GM12873 (cell line): ENCODE results near the gene TSN.

Source experiments
- TF ChIP-seq, protein P1 (sequence below): IDR thresholded peaks from 2 replicates; pipeline ENCODE4 v1.5.1; 2012; ENCODE audit warnings: low read depth, mild to moderate bottlenecking, moderate library complexity, low read length, control low read depth; ENCODE audit not compliant: insufficient read depth; ENCODE audit errors: missing control alignments

TSN gene

DNA sequence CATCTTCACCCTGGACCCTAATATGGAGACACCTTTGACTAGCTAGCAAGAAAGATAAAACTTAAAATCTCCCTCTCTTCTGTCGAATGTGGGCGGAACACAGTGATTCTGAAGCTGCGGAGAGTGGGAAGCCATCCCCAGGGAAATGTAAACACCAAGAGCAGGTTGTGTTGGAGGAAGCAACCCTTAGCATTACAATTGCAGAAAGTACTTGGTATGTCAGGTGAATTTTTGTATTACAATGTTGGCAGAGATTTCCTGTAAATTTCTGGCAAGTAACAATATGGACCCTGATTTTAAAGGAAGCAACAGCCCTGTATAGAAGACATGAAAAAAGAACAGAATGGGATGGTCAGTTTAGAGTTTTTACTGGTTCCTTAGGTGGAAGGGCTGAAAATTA is 35.8 kb downstream of the TSN start:
- TF ChIP-seq, protein P1, sequence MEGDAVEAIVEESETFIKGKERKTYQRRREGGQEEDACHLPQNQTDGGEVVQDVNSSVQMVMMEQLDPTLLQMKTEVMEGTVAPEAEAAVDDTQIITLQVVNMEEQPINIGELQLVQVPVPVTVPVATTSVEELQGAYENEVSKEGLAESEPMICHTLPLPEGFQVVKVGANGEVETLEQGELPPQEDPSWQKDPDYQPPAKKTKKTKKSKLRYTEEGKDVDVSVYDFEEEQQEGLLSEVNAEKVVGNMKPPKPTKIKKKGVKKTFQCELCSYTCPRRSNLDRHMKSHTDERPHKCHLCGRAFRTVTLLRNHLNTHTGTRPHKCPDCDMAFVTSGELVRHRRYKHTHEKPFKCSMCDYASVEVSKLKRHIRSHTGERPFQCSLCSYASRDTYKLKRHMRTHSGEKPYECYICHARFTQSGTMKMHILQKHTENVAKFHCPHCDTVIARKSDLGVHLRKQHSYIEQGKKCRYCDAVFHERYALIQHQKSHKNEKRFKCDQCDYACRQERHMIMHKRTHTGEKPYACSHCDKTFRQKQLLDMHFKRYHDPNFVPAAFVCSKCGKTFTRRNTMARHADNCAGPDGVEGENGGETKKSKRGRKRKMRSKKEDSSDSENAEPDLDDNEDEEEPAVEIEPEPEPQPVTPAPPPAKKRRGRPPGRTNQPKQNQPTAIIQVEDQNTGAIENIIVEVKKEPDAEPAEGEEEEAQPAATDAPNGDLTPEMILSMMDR, result no peak

DNA sequence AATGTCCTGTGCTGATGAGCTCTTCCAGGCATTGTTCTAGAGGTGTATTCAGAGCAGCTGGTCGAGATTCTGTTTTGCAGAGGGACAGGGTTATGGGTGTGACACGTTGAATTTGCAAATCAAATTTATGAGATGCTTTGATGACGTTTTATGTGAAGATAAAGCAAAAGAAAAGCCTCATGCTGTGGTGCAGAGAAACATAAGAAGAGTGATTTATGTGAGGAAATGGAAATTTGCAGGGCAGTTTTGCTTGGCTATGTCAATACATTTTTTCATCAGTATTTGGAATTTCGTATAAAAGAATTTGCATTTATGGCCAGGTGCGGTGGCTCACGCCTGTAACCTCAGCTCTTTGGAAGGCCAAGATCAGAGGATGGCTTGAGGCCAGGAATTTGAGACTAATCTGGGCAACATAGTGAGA is 36.4 kb downstream of the TSN start:
- TF ChIP-seq, protein P1, result no peak

DNA sequence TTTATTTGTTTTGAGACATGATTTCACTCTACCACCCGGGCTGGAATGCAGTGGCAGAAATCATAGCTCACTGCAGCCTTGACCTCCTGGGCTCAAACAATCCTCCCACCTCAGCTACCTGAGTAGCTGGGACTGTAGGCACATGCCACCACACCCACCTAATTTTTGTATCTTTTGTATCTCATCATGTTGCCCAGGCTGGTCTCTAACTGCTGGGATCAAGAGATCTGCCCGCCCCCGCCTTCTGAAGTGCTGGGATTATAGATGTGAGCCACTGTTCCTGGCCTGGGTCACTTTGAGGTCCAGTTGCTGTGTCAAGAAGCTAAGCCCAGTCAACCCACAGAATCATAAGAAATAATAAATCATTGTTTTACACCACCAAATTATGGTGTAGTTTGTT is 38.4 kb downstream of the TSN start:
- TF ChIP-seq, protein P1, result no peak

DNA sequence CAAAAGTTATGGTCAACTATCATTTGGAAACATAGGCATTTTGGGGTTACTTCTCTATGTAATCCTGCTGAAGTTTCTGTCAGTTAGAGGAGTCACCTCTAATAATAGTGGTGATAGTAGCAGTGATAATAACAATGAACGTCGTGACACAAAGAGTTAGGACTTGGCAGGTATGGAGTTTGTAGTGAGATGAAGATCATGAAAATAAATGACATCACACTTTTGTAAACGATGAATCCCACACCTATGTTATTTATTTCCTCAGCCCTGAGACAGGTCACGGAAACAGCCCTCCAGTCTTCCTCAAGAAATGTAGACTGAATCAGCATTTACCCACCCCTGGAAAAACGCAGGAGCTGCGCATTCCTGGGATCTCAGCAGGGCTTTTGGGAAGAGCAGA is 38.8 kb downstream of the TSN start:
- TF ChIP-seq, protein P1, result no peak

DNA sequence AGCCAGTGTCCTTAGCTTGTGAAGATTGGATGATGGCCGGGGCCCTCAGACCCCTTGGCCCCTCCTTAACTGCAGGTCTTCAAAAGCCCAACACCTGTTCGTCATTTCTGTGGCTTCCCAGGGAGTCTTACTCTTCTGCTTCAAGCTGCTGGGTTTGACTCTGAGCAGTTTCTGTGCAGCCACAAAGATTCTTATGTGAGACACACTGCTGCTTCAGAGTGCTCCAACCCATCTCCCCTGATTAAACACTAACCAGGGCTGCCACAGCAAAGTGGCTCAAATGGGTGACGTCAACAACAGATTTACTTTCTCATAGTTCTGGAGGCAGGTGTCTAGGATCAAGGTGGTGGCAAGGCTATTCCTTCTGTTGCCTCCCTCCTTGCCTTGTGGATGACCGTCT is 40.8 kb downstream of the TSN start:
- TF ChIP-seq, protein P1, result no peak

DNA sequence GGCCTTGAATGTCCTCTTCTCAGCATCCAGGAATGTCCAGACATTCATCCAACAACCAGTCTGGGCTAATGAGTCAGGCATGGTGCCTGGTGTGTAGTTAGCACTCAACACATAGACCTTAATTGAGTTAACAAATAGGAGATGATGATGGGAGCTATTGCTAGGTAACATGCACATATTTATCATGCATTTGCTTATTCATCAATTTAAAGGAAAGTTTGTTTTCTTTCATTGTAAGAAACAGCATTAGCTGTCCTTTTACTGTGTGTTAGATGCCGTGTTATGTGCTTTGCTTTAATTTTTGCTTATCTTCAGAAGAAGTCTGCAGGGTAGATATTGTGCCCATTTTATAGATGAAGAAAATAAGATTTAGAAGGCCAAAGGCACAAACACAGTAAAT is 43.2 kb downstream of the TSN start:
- TF ChIP-seq, protein P1, result no peak

DNA sequence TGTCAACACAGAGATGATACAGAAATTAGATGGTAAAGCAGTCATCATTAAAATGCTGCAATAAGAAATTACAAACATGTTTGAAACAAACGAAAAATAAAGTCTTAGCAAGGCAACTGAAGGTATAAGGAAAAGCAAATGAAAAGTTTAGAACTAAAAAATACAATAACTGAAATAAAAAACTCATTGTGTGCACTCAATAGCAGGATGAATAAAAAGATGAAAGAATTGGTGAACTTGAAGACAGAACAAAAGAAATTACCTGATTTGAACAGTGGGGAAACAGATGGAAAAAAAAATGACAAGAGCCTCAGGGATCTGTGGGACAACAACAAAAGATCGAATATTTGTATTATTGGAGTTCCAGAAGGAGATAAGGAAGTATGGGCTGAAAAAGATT is 46.5 kb downstream of the TSN start:
- TF ChIP-seq, protein P1, result no peak
